Retina (tissue), 1 donor: Measurements from ENCODE around the gene RHCG.
A peak's percentile ranks its signal among the peaks of the same experiment; 100 is the strongest.

ENCODE experiments used
- DNase-seq: peaks from one replicate; pipeline ENCODE4 v3.0.0-alpha.2; 2016

The RHCG gene

GRCh38 chr15:89442671-89443307, 53.6 kb downstream of the RHCG start:
- peak; percentile 77 for DNase-seq

DNA sequence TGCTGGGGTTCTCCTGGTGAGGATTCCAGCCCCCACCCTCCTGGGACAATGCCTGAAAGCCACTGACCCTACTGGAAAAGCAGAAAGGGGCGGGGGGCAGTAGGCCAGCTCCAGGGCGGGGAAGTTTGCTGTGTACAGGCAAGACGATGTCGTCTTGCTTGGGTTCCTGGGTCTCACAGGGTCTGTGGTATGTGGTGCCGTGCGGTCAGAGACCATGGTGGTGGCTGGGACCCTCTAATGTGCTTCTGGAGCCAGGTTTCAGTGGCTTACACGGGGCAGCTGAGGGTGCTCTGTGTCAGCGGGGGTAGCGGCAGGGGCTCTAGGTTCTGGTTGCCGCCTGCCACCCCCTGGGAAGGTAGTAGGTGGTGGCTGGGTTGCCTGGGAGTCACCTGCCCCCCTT, 54.2 kb downstream of the RHCG start:
- no peak for DNase-seq

DNA sequence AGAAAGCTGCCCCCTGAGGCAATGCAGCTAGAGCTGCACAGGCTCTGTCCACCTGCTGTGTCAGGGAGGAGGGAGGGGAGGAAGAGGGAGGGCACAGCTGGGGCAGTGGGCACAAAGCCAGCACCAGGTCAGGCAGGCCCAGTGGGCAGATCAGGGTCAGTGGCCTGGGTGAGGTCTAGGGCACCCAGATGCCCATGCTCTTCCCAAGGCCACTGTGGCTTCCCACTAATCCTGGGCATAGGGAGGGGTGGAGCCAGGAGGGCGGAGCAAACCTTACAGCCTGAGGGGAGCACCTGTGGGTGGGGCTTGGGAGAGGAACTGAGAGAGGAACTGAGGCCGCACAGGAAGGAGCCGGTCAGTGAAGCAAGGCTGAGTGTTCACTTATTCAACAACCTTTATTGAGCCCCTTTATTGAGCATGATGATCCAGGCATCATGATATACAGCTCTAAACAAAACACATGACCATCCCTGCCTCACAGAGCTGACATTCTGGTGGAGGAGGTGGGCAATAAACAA, 55.0 kb downstream of the RHCG start:
- no peak for DNase-seq

GRCh38 chr15:89439764-89440163, 56.6 kb downstream of the RHCG start:
- DNase-seq, result no peak

GRCh38 chr15:89436560-89437311, 59.6 kb downstream of the RHCG start:
- no peak for DNase-seq

DNA sequence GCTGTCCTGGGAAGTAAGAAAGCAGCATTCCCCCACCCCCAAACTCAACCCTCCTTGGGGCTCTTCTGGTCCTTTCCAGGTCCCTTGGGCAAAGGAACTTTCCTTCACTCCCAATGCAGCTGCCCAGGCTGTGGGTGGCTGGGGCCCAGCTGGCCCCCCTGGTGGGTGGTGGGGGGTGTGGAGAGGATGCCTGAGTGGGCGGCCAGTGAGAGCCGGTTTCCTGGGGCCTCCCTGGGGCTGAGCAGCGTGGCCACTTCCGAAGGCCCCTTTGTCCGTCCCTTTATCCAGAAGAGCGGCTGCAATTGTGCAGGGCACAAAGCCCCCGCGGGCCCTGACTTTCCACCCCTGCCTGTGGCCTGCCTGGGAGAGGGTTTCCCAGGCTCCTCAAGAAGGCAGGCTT, 61.0 kb downstream of the RHCG start:
- DNase-seq, result no peak

DNA sequence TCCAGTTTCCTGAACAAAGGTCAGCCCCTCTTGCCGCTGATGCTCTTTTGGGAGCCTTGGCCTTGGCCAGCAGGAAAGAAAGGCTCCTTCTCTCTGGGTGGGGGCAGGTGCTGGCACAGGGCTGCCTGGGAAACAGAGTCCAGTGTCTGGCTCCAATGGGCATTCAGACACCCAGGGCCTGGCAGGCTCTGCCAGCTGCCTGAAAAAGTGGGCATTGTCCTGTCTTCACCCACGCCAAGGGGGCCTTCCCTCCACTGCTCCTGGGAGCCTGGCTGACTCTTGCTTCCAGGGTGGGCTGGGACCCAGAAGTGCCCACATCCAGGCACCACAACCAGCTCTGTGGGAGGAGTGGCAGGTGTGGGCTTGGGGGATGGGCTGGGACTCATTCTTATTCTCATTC, 62.7 kb downstream of the RHCG start:
- DNase-seq, result no peak

DNA sequence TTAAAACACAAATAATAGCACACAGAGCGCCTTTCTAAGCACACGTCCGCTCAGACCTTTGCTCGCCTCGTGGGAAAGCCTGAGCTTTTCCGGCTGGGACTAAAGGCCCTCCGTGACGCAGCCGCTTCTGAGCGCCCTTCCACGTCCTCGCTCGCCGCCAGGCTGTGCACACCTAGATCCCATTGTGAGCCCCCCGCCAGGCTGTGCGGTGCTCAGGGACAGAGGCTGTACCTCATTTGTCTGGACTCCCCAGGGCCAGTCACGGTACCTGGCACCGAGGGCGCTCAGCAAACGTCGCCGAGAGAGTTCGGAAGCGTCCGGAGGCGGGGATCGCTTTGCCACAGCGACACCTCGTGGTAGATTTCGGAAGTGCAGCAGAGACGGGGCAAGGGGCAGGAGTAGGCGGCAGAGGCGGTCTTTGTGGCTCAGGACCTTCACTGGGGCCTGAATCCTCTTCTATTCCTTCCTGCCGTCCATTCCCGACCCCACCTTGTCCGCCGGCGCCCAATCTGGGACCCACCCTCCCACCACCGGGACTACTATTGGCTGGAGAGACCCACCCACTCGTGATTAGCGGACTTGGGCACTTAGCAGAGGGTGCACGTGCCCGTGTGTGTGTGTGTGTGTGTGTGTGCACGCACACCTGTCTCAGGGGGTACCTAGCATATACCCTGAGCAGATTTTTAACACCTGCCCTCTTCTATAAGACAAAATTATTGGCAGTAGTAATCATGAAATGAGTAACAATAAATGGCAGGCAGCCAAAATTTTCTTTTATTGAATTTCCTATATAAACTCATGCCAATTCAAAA, 65.6 kb downstream of the RHCG start:
- DNase-seq, result peak; percentile 95

DNA sequence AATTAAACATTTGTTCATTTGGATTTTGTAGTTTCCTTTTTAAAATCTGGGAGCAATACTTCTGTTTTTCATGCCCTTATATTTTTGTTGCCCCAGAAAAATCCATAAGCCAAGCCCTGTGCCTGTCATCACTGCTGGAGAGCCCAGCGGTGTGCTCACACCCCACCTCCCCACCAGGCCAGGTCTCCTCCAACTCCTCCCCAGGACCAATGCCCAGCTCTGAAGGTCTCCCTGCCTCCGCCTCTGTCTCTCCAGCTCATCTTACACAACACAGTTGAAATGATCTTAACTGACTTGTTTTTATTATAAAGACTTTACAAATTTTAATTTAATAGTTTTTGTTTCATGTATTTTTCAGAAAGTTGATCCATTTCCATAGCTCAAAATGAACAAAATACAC, 66.4 kb downstream of the RHCG start:
- no peak for DNase-seq

- DNase-seq, result no peak
Observed at GRCh38 chr15:89429023-89429422, 67.4 kb downstream of the RHCG start.

DNA sequence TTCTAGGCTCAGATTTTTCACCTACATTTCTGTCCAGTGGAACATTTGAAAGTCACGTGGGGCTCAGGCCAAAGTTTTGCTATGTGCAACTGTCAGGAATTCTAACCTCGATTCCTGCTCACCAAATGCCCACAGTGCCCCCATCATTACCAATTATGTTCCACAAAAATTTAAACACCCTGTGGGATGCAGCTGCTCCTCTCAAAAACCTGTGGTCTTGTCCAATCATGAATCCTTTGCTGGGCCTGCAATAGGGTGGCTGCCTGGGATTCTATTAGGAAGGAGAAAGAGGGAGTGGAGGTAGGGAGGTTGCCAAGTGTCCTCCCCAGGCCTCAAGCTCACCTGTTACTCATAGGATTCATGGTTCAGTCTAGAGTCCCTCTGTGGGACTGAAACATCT, 68.1 kb downstream of the RHCG start:
- no peak for DNase-seq

DNA sequence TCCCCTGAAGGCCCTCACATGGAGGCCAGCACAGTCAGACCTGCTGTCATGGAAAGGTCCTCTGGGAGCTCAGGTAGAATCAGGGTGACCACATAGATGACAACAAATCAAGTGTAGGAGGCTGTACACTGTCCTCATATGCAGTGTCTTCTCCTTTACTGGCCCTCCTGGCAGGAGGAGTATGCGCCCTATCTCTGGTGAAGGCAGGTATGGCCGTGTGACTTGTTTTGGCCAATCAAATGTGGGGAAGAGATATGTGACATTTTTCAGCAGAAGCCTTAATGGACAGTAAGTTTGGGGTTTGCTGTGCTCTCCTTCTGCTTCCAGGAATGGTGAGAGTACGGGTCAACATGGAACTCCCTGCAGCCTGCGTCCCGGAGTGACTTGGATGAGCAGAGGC, 69.9 kb downstream of the RHCG start:
- DNase-seq, result no peak

DNA sequence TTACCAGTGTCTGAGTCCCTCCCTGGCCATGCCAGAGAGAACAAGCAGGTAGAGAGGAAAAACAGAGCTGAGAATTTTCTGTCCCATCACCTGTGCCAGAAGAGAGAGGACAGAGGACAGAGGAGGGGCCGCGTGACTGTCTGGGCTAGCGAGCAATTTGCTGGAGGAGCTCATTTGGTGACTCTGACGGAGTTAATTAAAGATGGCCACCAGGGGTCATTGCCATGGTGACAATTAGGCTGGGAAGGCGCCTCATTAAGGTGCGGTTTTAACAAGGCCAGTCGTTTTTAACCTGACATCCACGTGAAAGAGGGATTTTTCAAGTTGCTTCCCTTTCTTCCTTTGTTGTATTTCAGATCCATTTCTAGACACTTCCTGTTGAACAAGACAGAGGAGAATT, 72.4 kb downstream of the RHCG start:
- no peak for DNase-seq
